Activated CD8-positive, alpha-beta T cell treated with anti-CD3 and anti-CD28 coated beads for 36 hours (primary cell): ENCODE results near the gene CDCA5. TPM values are rescaled to one million over a fixed set of nuclear protein-coding genes. Genes with fewer than 3 reads are reported as not detected.
A peak's percentile ranks its signal among the peaks of the same experiment; 100 is the strongest.

ENCODE experiments used
- ATAC-seq: fragments of 200-7000 bp; cut with Tn5 transposase; one replicate; pipeline ENCODE4 v1.10.0; 2021; ENCODE audit warnings: mild to moderate bottlenecking, moderate library complexity
- CTCF ChIA-PET: fragments of 350-600 bp; sonication (Branson Sonifier 250); formaldehyde crosslinking; loops from one replicate; lab custom pipeline; 2021; ENCODE audit warnings: antibody characterized with exemption; lab: Charles Lee
- POLR2A ChIA-PET: fragments of 350-600 bp; sonication (Branson Sonifier 250); formaldehyde crosslinking; loops from one replicate; lab custom pipeline; 2021; ENCODE audit warnings: antibody characterized with exemption; lab: Charles Lee
- DNase-seq: peaks from one replicate; pipeline ENCODE4 v3.0.0-alpha.2; 2020
- H3K27ac Mint-ChIP-seq: one replicate; pipeline ENCODE4 v1.8.0; 2021; ENCODE audit warnings: mild to moderate bottlenecking, mixed read lengths
- H3K27me3 Mint-ChIP-seq: one replicate; pipeline ENCODE4 v1.8.0; 2021; ENCODE audit warnings: mixed read lengths
- H3K36me3 Mint-ChIP-seq: one replicate; pipeline ENCODE4 v1.8.0; 2021; ENCODE audit warnings: low read depth, mixed read lengths
- H3K4me1 Mint-ChIP-seq: one replicate; pipeline ENCODE4 v1.8.0; 2021; ENCODE audit warnings: low read depth, mixed read lengths
- H3K4me3 Mint-ChIP-seq: one replicate; pipeline ENCODE4 v1.8.0; 2021; ENCODE audit warnings: mild to moderate bottlenecking, moderate library complexity, mixed read lengths
- H3K9me3 Mint-ChIP-seq: one replicate; pipeline ENCODE4 v1.8.0; 2021; ENCODE audit warnings: mixed read lengths
- intact Hi-C: fragments of 100-400 bp; cut with micrococcal nuclease; formaldehyde crosslinking; loops from one replicate; pipeline ENCODE4 v1.10.0; 2022
- total RNA-seq, 2 experiments: library from RNA; stranded (reverse); gene quantifications; one replicate each; pipeline ENCODE4 v1.2.3, GENCODE V29; 2021
- TF ChIP-seq, protein P1 (sequence below): fragments of 200-600 bp; IDR thresholded peaks from one replicate; pipeline ENCODE4 v1.8.0; 2022; ENCODE audit warnings: antibody characterized with exemption, mild to moderate bottlenecking

The CDCA5 gene
- total RNA-seq, 2 experiments from 2014 or later: 112 TPM

DNA sequence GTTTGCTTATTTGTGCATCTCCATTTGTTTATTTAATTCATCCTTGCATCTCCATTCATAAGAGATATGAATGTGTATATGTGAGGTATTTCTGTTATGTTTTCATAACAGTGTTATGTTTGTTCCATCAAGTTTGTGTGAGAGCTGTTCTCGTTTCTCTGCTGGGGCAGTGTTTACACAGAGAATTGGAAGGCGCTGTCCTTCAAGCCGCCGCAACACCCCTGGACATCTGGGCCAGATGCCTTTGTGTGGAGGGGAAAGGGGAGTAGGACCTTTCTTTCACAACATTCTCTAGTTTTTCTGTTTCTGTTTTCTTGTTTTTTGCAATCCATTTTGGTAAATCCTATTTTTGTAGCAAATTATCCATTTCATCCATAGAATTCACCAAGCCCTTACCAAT is 20.8 kb upstream of the CDCA5 start:
- intact Hi-C loops: no loop called here
- peaks cover 8% of the 10 kb centered on the region for H3K4me1 Mint-ChIP-seq
- peak overlapping the region; percentile 74 for H3K27ac Mint-ChIP-seq
- ATAC-seq: no peak
- peaks cover 14% of the 10 kb centered on the region for H3K36me3 Mint-ChIP-seq
- POLR2A ChIA-PET: interaction anchor here (0.5 to 20.0 kb wide), 2 partner anchors 10 to 24 kb away, joined by 4 to 294 read pairs; partner anchors contain the start of genes FAU, MRPL49, TM7SF2 and ZNHIT2
- CTCF ChIA-PET: interaction anchor here (0.9 to 1.3 kb wide), 2 partner anchors 7 to 8 kb away, joined by 3 to 4 read pairs; partner anchors contain the start of gene TM7SF2
- no peaks in the 10 kb centered on the region for H3K9me3 Mint-ChIP-seq
- DNase-seq: no peak
- TF ChIP-seq, protein P1, sequence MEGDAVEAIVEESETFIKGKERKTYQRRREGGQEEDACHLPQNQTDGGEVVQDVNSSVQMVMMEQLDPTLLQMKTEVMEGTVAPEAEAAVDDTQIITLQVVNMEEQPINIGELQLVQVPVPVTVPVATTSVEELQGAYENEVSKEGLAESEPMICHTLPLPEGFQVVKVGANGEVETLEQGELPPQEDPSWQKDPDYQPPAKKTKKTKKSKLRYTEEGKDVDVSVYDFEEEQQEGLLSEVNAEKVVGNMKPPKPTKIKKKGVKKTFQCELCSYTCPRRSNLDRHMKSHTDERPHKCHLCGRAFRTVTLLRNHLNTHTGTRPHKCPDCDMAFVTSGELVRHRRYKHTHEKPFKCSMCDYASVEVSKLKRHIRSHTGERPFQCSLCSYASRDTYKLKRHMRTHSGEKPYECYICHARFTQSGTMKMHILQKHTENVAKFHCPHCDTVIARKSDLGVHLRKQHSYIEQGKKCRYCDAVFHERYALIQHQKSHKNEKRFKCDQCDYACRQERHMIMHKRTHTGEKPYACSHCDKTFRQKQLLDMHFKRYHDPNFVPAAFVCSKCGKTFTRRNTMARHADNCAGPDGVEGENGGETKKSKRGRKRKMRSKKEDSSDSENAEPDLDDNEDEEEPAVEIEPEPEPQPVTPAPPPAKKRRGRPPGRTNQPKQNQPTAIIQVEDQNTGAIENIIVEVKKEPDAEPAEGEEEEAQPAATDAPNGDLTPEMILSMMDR: no peak
- no peak overlapping the region for H3K4me3 Mint-ChIP-seq
- no peaks in the 10 kb centered on the region for H3K27me3 Mint-ChIP-seq

DNA sequence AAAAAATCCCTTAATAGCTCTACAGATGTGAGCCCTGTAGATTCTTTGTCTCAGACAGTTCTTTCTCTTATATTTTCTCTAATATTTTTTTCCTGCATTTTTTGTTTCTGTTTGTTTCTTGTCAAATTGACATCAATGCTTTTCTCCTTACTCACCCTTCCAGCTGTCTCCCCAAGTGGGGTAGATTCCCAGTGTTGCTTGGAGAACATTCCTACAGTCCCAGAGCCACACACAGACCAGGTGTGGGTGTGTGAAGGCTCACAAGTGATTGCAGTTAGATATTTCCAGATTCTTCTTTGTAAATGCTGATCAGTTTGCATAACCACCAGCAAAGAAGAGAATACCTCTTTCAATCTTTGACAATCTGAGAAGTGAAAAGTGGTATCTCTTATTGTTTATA is 19.6 kb upstream of the CDCA5 start:
- intact Hi-C loops: no loop called here
- TF ChIP-seq, protein P1: no peak
- CTCF ChIA-PET: interaction anchor here (1.3 to 2.3 kb wide), 3 partner anchors 8 to 316 kb away, joined by 4 to 8 read pairs (median 4); partner anchors contain the start of genes TM7SF2 and ZNHIT2
- Mint-ChIP-seq H3K4me3 (no peak overlapping the region), H3K27ac (peak overlapping the region; percentile 52), H3K27me3 (no peaks in the 10 kb centered on the region), H3K4me1 (peaks cover 10% of the 10 kb centered on the region), H3K36me3 (peaks cover 14% of the 10 kb centered on the region), H3K9me3 (no peaks in the 10 kb centered on the region)
- DNase-seq (no peak), ATAC-seq (no peak)
- POLR2A ChIA-PET: interaction anchor here (0.9 to 20.0 kb wide), 2 partner anchors 11 to 158 kb away, joined by 3 to 294 read pairs; partner anchors contain the start of genes FAU, MRPL49, POLA2 and TM7SF2

DNA sequence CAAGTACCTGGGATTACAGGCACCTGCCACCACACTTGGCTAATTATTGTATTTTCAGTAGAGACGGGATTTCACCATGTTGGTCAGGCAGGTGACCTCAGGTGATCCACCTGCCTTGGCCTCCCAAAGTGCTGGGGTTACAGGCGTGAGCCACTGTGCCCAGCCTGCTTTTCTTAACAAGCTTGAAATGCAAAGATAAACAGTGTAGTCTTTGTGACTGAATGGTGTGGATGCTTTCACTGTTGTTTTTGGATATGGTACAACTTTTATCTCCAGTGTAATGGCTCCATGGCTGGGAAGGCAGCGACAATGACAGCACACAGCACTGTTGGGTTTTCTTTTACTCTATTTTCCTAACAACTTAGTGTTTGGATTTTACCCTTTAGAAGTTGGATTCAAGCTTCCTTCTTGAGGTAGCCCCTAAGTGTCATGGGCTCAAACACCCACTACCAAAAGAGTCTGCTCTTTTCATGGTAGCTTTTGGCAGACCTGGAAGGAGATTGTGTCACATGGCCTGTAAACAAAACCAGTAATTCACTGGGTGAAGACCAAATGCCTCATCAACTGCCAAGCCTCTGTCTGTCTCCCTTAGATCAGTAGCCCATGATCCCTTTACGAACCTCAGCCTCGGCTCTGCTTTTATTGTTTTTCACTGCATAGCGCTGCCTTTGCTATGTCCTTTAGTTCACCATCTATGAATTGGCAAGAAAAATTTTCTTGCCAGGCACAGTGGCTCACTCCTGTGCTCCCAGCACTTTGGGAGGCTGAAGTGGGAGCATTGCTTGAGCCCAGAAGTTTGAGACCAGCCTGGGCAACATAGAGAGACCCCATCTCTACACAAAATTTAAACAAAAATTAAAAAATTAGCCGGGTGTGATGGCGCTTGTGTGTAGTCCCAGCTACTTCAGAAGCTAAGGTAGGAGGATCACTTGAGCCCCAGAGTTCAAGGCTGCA is 18.6 kb upstream of the CDCA5 start:
- H3K4me3 Mint-ChIP-seq: no peak overlapping the region
- DNase-seq (no peak), ATAC-seq (no peak)
- TF ChIP-seq, protein P1: no peak
- no peak overlapping the region for H3K27ac Mint-ChIP-seq
- peaks cover 18% of the 10 kb centered on the region for H3K36me3 Mint-ChIP-seq
- no peaks in the 10 kb centered on the region for H3K9me3 Mint-ChIP-seq
- POLR2A ChIA-PET: interaction anchor here (0.7 to 20.0 kb wide), 3 partner anchors 12 to 25 kb away, joined by 3 to 294 read pairs (median 5); partner anchors contain the start of genes FAU, MRPL49, TM7SF2 and ZNHIT2
- H3K4me1 Mint-ChIP-seq: peaks cover 15% of the 10 kb centered on the region
- intact Hi-C loops: no loop called here
- CTCF ChIA-PET: interaction anchor here (1.2 to 7.4 kb wide), 4 partner anchors 8 to 315 kb away, joined by 4 to 115 read pairs (median 6); partner anchors contain the start of genes FAU, MRPL49, TM7SF2 and ZNHIT2
- H3K27me3 Mint-ChIP-seq: no peaks in the 10 kb centered on the region

DNA sequence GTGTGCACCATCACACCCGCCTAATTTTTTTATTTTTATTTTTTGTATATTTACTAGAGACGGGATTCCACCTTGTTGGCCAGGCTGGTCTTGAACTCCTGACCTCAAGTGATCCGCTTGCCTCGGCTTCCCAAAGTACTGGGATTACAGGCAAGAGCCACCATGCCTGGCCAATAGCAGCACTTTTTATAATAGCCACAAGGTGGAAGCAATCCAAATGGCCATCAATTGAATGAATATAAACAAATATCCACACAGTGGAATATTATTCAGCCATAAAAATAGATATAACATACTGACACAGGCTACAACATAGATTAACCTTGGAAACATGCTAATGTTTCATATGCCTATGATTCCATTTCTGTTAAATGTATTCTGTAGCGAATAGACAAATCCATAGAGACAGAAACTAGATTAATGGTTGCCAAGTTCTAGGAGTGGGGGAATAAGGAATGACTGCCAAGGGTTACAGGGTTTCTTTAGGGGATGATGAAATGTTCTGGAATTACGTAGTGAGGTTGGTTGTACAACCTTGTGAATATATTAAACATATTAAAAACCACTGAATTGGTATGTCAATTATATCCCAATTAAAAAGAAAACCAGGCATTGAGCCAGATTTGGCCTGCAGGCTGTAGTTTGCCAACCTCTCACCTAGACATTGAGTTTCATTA is 17.0 kb upstream of the CDCA5 start:
- TF ChIP-seq, protein P1: peak; percentile 21
- no peak overlapping the region for H3K27ac Mint-ChIP-seq
- H3K4me3 Mint-ChIP-seq: no peak overlapping the region

More for the DNA sequence above, 17.0 kb upstream of the CDCA5 start:
- no peaks in the 10 kb centered on the region for H3K9me3 Mint-ChIP-seq
- ChIA-PET CTCF (interaction anchor here (0.6 to 7.4 kb wide), 3 partner anchors 10 to 256 kb away, joined by 3 to 115 read pairs (median 4); partner anchors contain the start of genes CDC42BPG and TM7SF2), POLR2A (interaction anchor here (1.0 to 20.0 kb wide), 5 partner anchors 10 to 87 kb away, joined by 3 to 294 read pairs (median 5); partner anchors contain the start of genes ARL2, FAU, MRPL49 and TM7SF2)
- peaks cover 20% of the 10 kb centered on the region for H3K4me1 Mint-ChIP-seq
- ATAC-seq (no peak), DNase-seq (no peak)
- peaks cover 12% of the 10 kb centered on the region for H3K36me3 Mint-ChIP-seq
- no peaks in the 10 kb centered on the region for H3K27me3 Mint-ChIP-seq
- intact Hi-C loops: no loop called here
